Large intestine (tissue), 12 donors: Measurements from ENCODE around the gene VTCN1. TPM values are rescaled to one million over a fixed set of nuclear protein-coding genes. Genes with fewer than 3 reads are reported as not detected.
"Not testable (repeated sequence)": the region's sequence is repeated elsewhere in the genome, so short reads cannot be mapped to it uniquely, and the experiment has no call there.

Experiments
- DNase-seq, 2 donors: peaks; one replicate each; pipeline versions ENCODE4 v3.0.0 to v3.0.0-alpha.2; 2013
- H3K27ac ChIP-seq: one replicate; pipeline ENCODE4 v1.5.1; 2013; ENCODE audit warnings: low read length
- H3K27me3 ChIP-seq: 2 replicates; pipeline ENCODE4 v1.6.1; 2013; ENCODE audit warnings: low read length; ENCODE audit not compliant: control insufficient read depth, insufficient read depth
- H3K36me3 ChIP-seq: 2 replicates; pipeline ENCODE4 v1.6.1; 2013; ENCODE audit warnings: low read length; ENCODE audit not compliant: control insufficient read depth, insufficient read depth
- H3K4me1 ChIP-seq: one replicate; pipeline ENCODE4 v1.6.1; 2013; ENCODE audit warnings: low read length; ENCODE audit not compliant: control insufficient read depth, insufficient read depth
- H3K4me3 ChIP-seq: one replicate; pipeline ENCODE4 v1.5.1; 2013; ENCODE audit warnings: low read length
- H3K9me3 ChIP-seq: one replicate; pipeline ENCODE4 v1.6.1; 2013; ENCODE audit warnings: mild to moderate bottlenecking, low read depth, low read length, moderate library complexity; ENCODE audit not compliant: control insufficient read depth
- WGBS: methylation state at CpG from one replicate; pipeline ENCODE4 v1.1.5; 2013; ENCODE audit warnings: low lambda C conversion rate; ENCODE audit not compliant: insufficient coverage; 5-methylcytosine and 5-hydroxymethylcytosine counted together
- long read RNA-seq, 11 donors: transcript quantifications; one replicate each; lab custom pipeline, GENCODE V29; 2026
- polyA plus RNA-seq: library from polyadenylated mRNA; unstranded; fragments of 120-200 nt; gene quantifications from one replicate; pipeline ENCODE4 v1.2.1, GENCODE V29; 2013

The VTCN1 gene, protein sequence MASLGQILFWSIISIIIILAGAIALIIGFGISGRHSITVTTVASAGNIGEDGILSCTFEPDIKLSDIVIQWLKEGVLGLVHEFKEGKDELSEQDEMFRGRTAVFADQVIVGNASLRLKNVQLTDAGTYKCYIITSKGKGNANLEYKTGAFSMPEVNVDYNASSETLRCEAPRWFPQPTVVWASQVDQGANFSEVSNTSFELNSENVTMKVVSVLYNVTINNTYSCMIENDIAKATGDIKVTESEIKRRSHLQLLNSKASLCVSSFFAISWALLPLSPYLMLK
- polyA plus RNA-seq, result 0.04 TPM
- long read RNA-seq, donor 1, result 0 reads
- long read RNA-seq, donor 2, result 0 reads
- long read RNA-seq, donor 3, result 0 reads
- long read RNA-seq, donor 4, result 0 reads
- long read RNA-seq, donor 5, result 0 reads
- long read RNA-seq, donor 6, result 0 reads
- long read RNA-seq, donor 7, result 0 reads
- long read RNA-seq, donor 8, result 0 reads
- long read RNA-seq, donor 9, result 0 reads
- long read RNA-seq, donor 10, result 0 reads
- long read RNA-seq, donor 11, result 0 reads

- Histone ChIP-seq H3K4me3 (no peak within 1 kb of the TSS), H3K4me1 (peaks cover 16% of the 10 kb centered on the region), H3K9me3 (no peaks in the 10 kb centered on the region), H3K27ac (no peak within 1 kb of the TSS), H3K36me3 (no peaks in the 10 kb centered on the region), H3K27me3 (peaks cover 3% of the 10 kb centered on the region)
- DNase-seq, result peak; percentile 48 to 65
- no CpG with 5 or more reads among the region's 8 CpGs for WGBS
These were observed at the start of gene VTCN1 for GRCh38 chr1:117210831-117211261. Gene VTCN1 (minus strand): TSS chr1:117210927. CDS start chr1:117210855, 72 bp downstream.

- Histone ChIP-seq H3K36me3 (no peaks in the 10 kb centered on the region), H3K27ac (no peak overlapping the region), H3K27me3 (no peaks in the 10 kb centered on the region), H3K4me1 (no peaks in the 10 kb centered on the region), H3K9me3 (no peaks in the 10 kb centered on the region), H3K4me3 (no peak overlapping the region)
- DNase-seq, result no peak
- WGBS, result no CpG with 5 or more reads among the region's 3 CpGs
These were observed 48.1 kb upstream of the VTCN1 start for GRCh38 chr1:117258791-117259190.

GRCh38 chr1:117258075-117258474, 47.3 kb upstream of the VTCN1 start:
- not testable (repeated sequence) for H3K27me3 ChIP-seq, H3K4me3 ChIP-seq, H3K9me3 ChIP-seq, H3K4me1 ChIP-seq, H3K27ac ChIP-seq, H3K36me3 ChIP-seq, DNase-seq

- no peaks in the 10 kb centered on the region for H3K9me3 ChIP-seq
- H3K4me3 ChIP-seq, result no peak overlapping the region
- H3K27me3 ChIP-seq, result no peaks in the 10 kb centered on the region
- no peaks in the 10 kb centered on the region for H3K4me1 ChIP-seq
- no peak for DNase-seq
- H3K36me3 ChIP-seq, result no peaks in the 10 kb centered on the region
- no peak overlapping the region for H3K27ac ChIP-seq
These were observed 46.6 kb upstream of the VTCN1 start for GRCh38 chr1:117257291-117257690.

- no peaks in the 10 kb centered on the region for H3K4me1 ChIP-seq
- DNase-seq, result no peak
- H3K36me3 ChIP-seq, result no peaks in the 10 kb centered on the region
- no peaks in the 10 kb centered on the region for H3K27me3 ChIP-seq
- H3K4me3 ChIP-seq, result no peak overlapping the region
- no peak overlapping the region for H3K27ac ChIP-seq
- no peaks in the 10 kb centered on the region for H3K9me3 ChIP-seq
These were observed 39.4 kb upstream of the VTCN1 start for GRCh38 chr1:117250061-117250606.

GRCh38 chr1:117244971-117245370, 34.2 kb upstream of the VTCN1 start:
- Histone ChIP-seq H3K4me3 (no peak overlapping the region), H3K27ac (no peak overlapping the region), H3K9me3 (no peaks in the 10 kb centered on the region), H3K36me3 (no peaks in the 10 kb centered on the region), H3K27me3 (no peaks in the 10 kb centered on the region), H3K4me1 (no peaks in the 10 kb centered on the region)
- DNase-seq, result no peak
- 40% methylated on average over 1 of the region's 2 CpGs for WGBS

DNA sequence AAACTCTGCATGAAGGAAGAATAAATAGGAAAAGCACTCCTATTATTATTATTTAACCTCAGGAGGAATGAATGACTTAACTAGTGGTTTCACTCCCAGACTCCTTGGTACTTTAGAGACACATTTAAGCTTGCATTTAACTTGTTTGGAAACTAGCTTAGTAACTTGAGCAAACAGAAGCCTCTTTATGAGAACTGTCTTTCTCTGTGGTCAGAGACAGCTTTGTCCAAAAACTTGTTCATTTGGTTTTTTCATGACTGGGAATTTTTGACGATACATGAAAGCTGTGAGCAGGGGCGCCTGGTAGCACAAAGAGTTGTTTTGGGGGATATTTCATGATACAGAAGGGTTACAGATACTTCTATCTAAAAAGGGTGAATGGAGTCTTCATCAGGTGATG, 33.6 kb upstream of the VTCN1 start:
- Histone ChIP-seq H3K36me3 (no peaks in the 10 kb centered on the region), H3K27me3 (no peaks in the 10 kb centered on the region), H3K9me3 (no peaks in the 10 kb centered on the region), H3K4me3 (no peak overlapping the region), H3K4me1 (no peaks in the 10 kb centered on the region), H3K27ac (no peak overlapping the region)
- 90% methylated on average over 2 of the region's 2 CpGs for WGBS
- no peak for DNase-seq

DNA sequence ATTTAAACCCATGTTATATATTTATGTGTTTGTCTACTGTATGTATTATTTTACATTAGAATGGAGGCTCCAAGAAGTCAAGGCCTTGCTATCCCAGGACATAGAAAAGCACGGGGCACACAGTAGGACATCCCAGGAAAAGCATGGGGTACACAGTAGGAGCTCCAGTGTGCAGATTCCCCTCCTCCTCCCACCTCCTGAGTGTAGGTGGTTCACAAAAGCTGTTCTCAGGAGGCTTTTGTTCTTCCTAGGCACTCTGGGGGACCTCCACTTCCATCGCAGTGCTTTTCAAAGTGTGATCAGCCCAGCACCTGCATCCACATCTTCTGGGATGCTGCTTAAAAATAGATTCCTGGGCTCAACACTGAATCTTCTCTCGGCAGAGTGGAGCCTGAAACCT, 30.8 kb upstream of the VTCN1 start:
- WGBS, result no CpG with 5 or more reads among the region's 3 CpGs
- Histone ChIP-seq H3K4me3 (no peak overlapping the region), H3K27me3 (no peaks in the 10 kb centered on the region), H3K36me3 (no peaks in the 10 kb centered on the region), H3K9me3 (no peaks in the 10 kb centered on the region), H3K27ac (no peak overlapping the region), H3K4me1 (no peaks in the 10 kb centered on the region)
- no peak for DNase-seq

DNA sequence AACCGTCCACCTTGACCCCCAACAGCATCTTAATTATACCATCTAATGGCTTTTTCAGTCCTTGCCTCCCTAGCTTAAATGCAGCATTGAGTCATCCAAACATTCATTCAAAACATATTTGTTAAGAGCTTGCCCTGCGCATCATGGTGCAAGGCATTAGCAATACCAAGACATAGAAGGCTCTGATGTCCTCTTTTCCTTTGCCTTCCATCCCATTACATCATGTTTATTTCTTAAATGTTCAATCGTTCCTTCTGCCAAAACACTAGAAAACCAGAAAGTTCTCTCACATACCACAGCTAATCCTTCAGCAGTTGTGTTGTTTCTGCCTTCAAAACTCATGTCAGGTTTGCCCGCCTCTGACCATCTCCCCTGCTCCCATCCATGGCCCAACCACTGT, 29.8 kb upstream of the VTCN1 start:
- Histone ChIP-seq H3K9me3 (no peaks in the 10 kb centered on the region), H3K27ac (no peak overlapping the region), H3K4me1 (no peaks in the 10 kb centered on the region), H3K4me3 (no peak overlapping the region), H3K27me3 (no peaks in the 10 kb centered on the region), H3K36me3 (no peaks in the 10 kb centered on the region)
- WGBS, result 100% methylated on average over 1 of the region's 4 CpGs
- no peak for DNase-seq

GRCh38 chr1:117239467-117239866, 28.7 kb upstream of the VTCN1 start:
- H3K4me1 ChIP-seq, result no peaks in the 10 kb centered on the region
- no peak overlapping the region for H3K4me3 ChIP-seq
- no peak for DNase-seq
- no peaks in the 10 kb centered on the region for H3K36me3 ChIP-seq
- no peaks in the 10 kb centered on the region for H3K9me3 ChIP-seq
- no peaks in the 10 kb centered on the region for H3K27me3 ChIP-seq
- H3K27ac ChIP-seq, result no peak overlapping the region
